Measurements from ENCODE around the gene PLD2. TPM values are rescaled to one million over a fixed set of nuclear protein-coding genes. Genes with fewer than 3 reads are reported as not detected.

Gene PLD2
- total and polyA plus RNA-seq, 9 of the 15 experiments (the other 6 are each of a cell fraction or from before 2014, with no cell fraction given) = 0.20 to 7.5 (median 3.3) TPM

- peaks cover 0 to 19% of the 10 kb centered on the region in 2 experiments; a peak in 3 of 5 replicates for H3K4me1 ChIP-seq (replicated peaks in 1 of 2; ENCODE audit: control insufficient read depth in 2 of 2, insufficient read depth in 2 of 2, low read length in 2 of 2)
- H4K20me1 ChIP-seq (replicated peaks; ENCODE audit: control insufficient read depth, insufficient read depth, low read length) = no peaks in the 10 kb centered on the region
- H3K9me1 ChIP-seq (ENCODE audit: control insufficient read depth, insufficient read depth, low read length) = no peaks in the 10 kb centered on the region
- ATAC-seq (peak; percentile 90), FAIRE-seq (no peak), DNase-seq (ENCODE audit: extremely low read depth in 1 of 4, low spot score in 3 of 4) (peak; percentile 61 to 67 (median 62))
- no peak overlapping the region for H3K27ac ChIP-seq (ENCODE audit: extremely low read depth, low read depth, low read length)
- in situ Hi-C loops (cut with MboI) (no loop called here), intact Hi-C loops (cut with micrococcal nuclease) (no loop called here)
- H2AFZ ChIP-seq (ENCODE audit: low read depth, low read length) = 0 out of 2 replicates have a peak overlapping the region, but pooled peaks have one; percentile 40
- CTCF ChIA-PET (ENCODE audit: low intra/inter-chr PET ratio) = no interaction called here
- POLR2A ChIA-PET = interaction anchor here (0.7 kb wide), 1 partner anchor 10 kb away, joined by 3 read pairs; no protein-coding TSS in a partner anchor
- no peaks in the 10 kb centered on the region for H3K79me2 ChIP-seq (ENCODE audit: control insufficient read depth, insufficient read depth, low read length)
- WGBS (ENCODE audit: insufficient coverage, low coverage, missing lambda C conversion rate) = 20% methylated on average over 7 of the region's 28 CpGs
- no TSS peak for BruUV-seq (replicated peaks)
- no peak overlapping the region for H3K4me3 ChIP-seq
- no peaks in the 10 kb centered on the region for H3K9me3 ChIP-seq (replicated peaks; ENCODE audit: control insufficient read depth, insufficient read depth, low read depth, low read length)
- H3K4me2 ChIP-seq (ENCODE audit: insufficient read depth, low read length) = peak overlapping the region; percentile 10; the same call in 1 of the 2 replicates
- peak overlapping the region in 1 of 2 experiments; percentile 45; a peak in 2 of 4 replicates for H3K9ac ChIP-seq (ENCODE audit: insufficient read depth in 1 of 2, low read depth in 2 of 2, low read length in 2 of 2)
- no peaks in the 10 kb centered on the region for H3K36me3 ChIP-seq (ENCODE audit: control insufficient read depth, insufficient read depth, low read length)
- H3K27me3 ChIP-seq (ENCODE audit: control insufficient read depth in 2 of 2, insufficient read depth in 2 of 2, low read length in 2 of 2) = peaks cover 6 to 33% of the 10 kb centered on the region in 2 experiments; a peak in 3 of 5 replicates
- TF ChIP-seq CHD4 (IDR thresholded peaks at IDR 0.05; ENCODE audit: insufficient read depth, insufficient replicate concordance, low read depth, low read length, poor library complexity, severe bottlenecking) (no peak), NR2C2 (CRISPR knock-in tag; IDR thresholded peaks at IDR 0.05) (no peak), NR2C2 (tag; IDR thresholded peaks at IDR 0.05) (no peak), DACH1 (IDR thresholded peaks at IDR 0.05; ENCODE audit: partially characterized antibody) (no peak), STAG1 (CRISPR knock-in tag; IDR thresholded peaks at IDR 0.05; ENCODE audit: borderline replicate concordance) (peak; percentile 32; the same call in 1 of the 2 replicates), CHAMP1 (IDR thresholded peaks at IDR 0.05) (no peak), THRB (CRISPR knock-in tag; conservative IDR thresholded peaks at IDR 0.05) (no peak), ZNF444 (CRISPR knock-in tag; IDR thresholded peaks at IDR 0.05) (no peak), CTBP1 (IDR thresholded peaks at IDR 0.05; ENCODE audit: borderline replicate concordance) (no peak; the same call in 1 of the 2 replicates), TEAD4 (IDR thresholded peaks at IDR 0.05; ENCODE audit: low read length) (peak; percentile 11; the same call in 1 of the 2 replicates), TEAD4 (CRISPR knock-in tag; IDR thresholded peaks at IDR 0.05; ENCODE audit: borderline replicate concordance) (peak; percentile 65; the same call in 1 of the 2 replicates), SPI1 (IDR thresholded peaks at IDR 0.05; ENCODE audit: borderline replicate concordance, low read depth, low read length) (no peak), TGIF2 (CRISPR knock-in tag; IDR thresholded peaks at IDR 0.05) (no peak), MTA3 (IDR thresholded peaks at IDR 0.05; ENCODE audit: borderline replicate concordance) (no peak), MEIS2 (IDR thresholded peaks at IDR 0.05; ENCODE audit: partially characterized antibody) (no peak)
- TF ChIP-seq, protein P1, sequence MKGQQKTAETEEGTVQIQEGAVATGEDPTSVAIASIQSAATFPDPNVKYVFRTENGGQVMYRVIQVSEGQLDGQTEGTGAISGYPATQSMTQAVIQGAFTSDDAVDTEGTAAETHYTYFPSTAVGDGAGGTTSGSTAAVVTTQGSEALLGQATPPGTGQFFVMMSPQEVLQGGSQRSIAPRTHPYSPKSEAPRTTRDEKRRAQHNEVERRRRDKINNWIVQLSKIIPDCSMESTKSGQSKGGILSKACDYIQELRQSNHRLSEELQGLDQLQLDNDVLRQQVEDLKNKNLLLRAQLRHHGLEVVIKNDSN (CRISPR knock-in tag; IDR thresholded peaks at IDR 0.05) = peak; percentile 85
Observed at GRCh38 chr17:4782652-4783051, 24.3 kb upstream of the PLD2 start.
